ENCODE measurements around the gene MYO1B. TPM values are rescaled to one million over a fixed set of nuclear protein-coding genes. Genes with fewer than 3 reads are reported as not detected.

Gene MYO1B
- polyA plus RNA-seq, 3 donors, result 0.01 TPM; not detected in 2

GRCh38 chr2:191206613-191207471 is 38.4 kb upstream of the MYO1B start:
- no peak overlapping the region for H3K9ac ChIP-seq (ENCODE audit: insufficient read depth, low read length, poor library complexity, severe bottlenecking)
- peaks cover 14% of the 10 kb centered on the region for H3K4me1 Mint-ChIP-seq
- no peaks in the 10 kb centered on the region for H3K36me3 ChIP-seq (replicated peaks in 1 of 2; ENCODE audit: control insufficient read depth in 1 of 2, insufficient read depth in 2 of 2, low read length in 2 of 2)
- 91% methylated on average over 7 of the region's 13 CpGs for WGBS (ENCODE audit: insufficient coverage)
- H3K27ac Mint-ChIP-seq, result no peak overlapping the region
- H3K9me3 ChIP-seq (replicated peaks in 1 of 2; ENCODE audit: control insufficient read depth in 1 of 2, insufficient read depth in 1 of 2, low read length in 2 of 2), result no peaks in the 10 kb centered on the region
- no peaks in the 10 kb centered on the region for H3K27me3 Mint-ChIP-seq (ENCODE audit: low read depth in 3 of 3)
- H3K4me3 Mint-ChIP-seq, result peak overlapping the region in 1 of 2 donors; percentile 28
- H2AFZ ChIP-seq (ENCODE audit: insufficient read depth, low read depth, low read length, poor library complexity, severe bottlenecking), result no peak overlapping the region
- H3K27ac ChIP-seq (ENCODE audit: low read depth in 1 of 2, low read length in 2 of 2), result no peak overlapping the region
- peaks cover 0 to 7% (median 0%) of the 10 kb centered on the region in 7 donors for H3K9me3 Mint-ChIP-seq
- H3K36me3 Mint-ChIP-seq, result no peaks in the 10 kb centered on the region
- H3K79me2 ChIP-seq (ENCODE audit: insufficient read depth, low read length), result no peaks in the 10 kb centered on the region
- no peaks in the 10 kb centered on the region for H4K20me1 ChIP-seq (ENCODE audit: insufficient read depth, low read length)
- no peaks in the 10 kb centered on the region for H3K27me3 ChIP-seq (ENCODE audit: control insufficient read depth in 2 of 2, insufficient read depth in 2 of 2, low read length in 2 of 2)
- H3K4me2 ChIP-seq (replicated peaks; ENCODE audit: extremely low read depth, low read length, poor library complexity, severe bottlenecking), result no peak overlapping the region
- H3K4me3 ChIP-seq (replicated peaks in 1 of 3; ENCODE audit: low read depth in 2 of 3, low read length in 3 of 3), result no peak overlapping the region
- TF ChIP-seq CTCF (IDR thresholded peaks at IDR 0.05), result no peak
- no peaks in the 10 kb centered on the region for H3K4me1 ChIP-seq (ENCODE audit: control insufficient read depth in 1 of 2, insufficient read depth in 2 of 2, low read length in 2 of 2)
- no peak for DNase-seq
- intact Hi-C loops (cut with micrococcal nuclease), result no loop called here

GRCh38 chr2:191209340-191209739 is 35.9 kb upstream of the MYO1B start:
- Histone ChIP-seq H3K27me3 (ENCODE audit: control insufficient read depth in 2 of 2, insufficient read depth in 2 of 2, low read length in 2 of 2) (no peaks in the 10 kb centered on the region), H3K9ac (ENCODE audit: insufficient read depth, low read length, poor library complexity, severe bottlenecking) (no peak overlapping the region), H4K20me1 (ENCODE audit: insufficient read depth, low read length) (no peaks in the 10 kb centered on the region), H3K4me3 (replicated peaks in 1 of 3; ENCODE audit: low read depth in 2 of 3, low read length in 3 of 3) (no peak overlapping the region), H3K27ac (ENCODE audit: low read depth in 1 of 2, low read length in 2 of 2) (no peak overlapping the region), H3K4me2 (replicated peaks; ENCODE audit: extremely low read depth, low read length, poor library complexity, severe bottlenecking) (no peak overlapping the region), H2AFZ (ENCODE audit: insufficient read depth, low read depth, low read length, poor library complexity, severe bottlenecking) (no peak overlapping the region), H3K36me3 (replicated peaks in 1 of 2; ENCODE audit: control insufficient read depth in 1 of 2, insufficient read depth in 2 of 2, low read length in 2 of 2) (no peaks in the 10 kb centered on the region), H3K9me3 (replicated peaks in 1 of 2; ENCODE audit: control insufficient read depth in 1 of 2, insufficient read depth in 1 of 2, low read length in 2 of 2) (no peaks in the 10 kb centered on the region), H3K79me2 (ENCODE audit: insufficient read depth, low read length) (no peaks in the 10 kb centered on the region), H3K4me1 (ENCODE audit: control insufficient read depth in 1 of 2, insufficient read depth in 2 of 2, low read length in 2 of 2) (no peaks in the 10 kb centered on the region)
- no peaks in the 10 kb centered on the region for H3K27me3 Mint-ChIP-seq (ENCODE audit: low read depth in 3 of 3)
- no peak for TF ChIP-seq CTCF (IDR thresholded peaks at IDR 0.05)
- peaks cover 0 to 10% (median 3%) of the 10 kb centered on the region in 7 donors for H3K9me3 Mint-ChIP-seq
- no peak for DNase-seq
- peaks cover 6% of the 10 kb centered on the region for H3K4me1 Mint-ChIP-seq
- H3K27ac Mint-ChIP-seq, result no peak overlapping the region
- intact Hi-C loops (cut with micrococcal nuclease), result no loop called here
- no peaks in the 10 kb centered on the region for H3K36me3 Mint-ChIP-seq
- no CpG with 5 or more reads among the region's 1 CpG for WGBS (ENCODE audit: insufficient coverage)
- no peak overlapping the region for H3K4me3 Mint-ChIP-seq

Data from CD14-positive monocyte (primary cell).